GM19468 (cell line): ENCODE data around the gene SMPD3.

ENCODE experiments used
- ATAC-seq: cut with Tn5 transposase; IDR thresholded peaks from one replicate; pipeline ENCODE4 v1.9.1; 2021; ENCODE audit warnings: mild to moderate bottlenecking, moderate library complexity, moderate number of reproducible peaks; ENCODE audit not compliant: unreplicated experiment; ENCODE audit errors: extremely low read depth

Gene SMPD3

GRCh38 chr16:68473358-68474070 lies 25.2 kb upstream of the SMPD3 start:
- ATAC-seq: no peak

GRCh38 chr16:68472581-68472980 lies 24.3 kb upstream of the SMPD3 start:
- no peak for ATAC-seq

GRCh38 chr16:68470461-68471150 lies 22.3 kb upstream of the SMPD3 start:
- peak; percentile 86 for ATAC-seq

- ATAC-seq: no peak
These were observed 21.6 kb upstream of the SMPD3 start for GRCh38 chr16:68469796-68470460.

- ATAC-seq: no peak
These were observed 20.5 kb upstream of the SMPD3 start for GRCh38 chr16:68468842-68469241.

DNA sequence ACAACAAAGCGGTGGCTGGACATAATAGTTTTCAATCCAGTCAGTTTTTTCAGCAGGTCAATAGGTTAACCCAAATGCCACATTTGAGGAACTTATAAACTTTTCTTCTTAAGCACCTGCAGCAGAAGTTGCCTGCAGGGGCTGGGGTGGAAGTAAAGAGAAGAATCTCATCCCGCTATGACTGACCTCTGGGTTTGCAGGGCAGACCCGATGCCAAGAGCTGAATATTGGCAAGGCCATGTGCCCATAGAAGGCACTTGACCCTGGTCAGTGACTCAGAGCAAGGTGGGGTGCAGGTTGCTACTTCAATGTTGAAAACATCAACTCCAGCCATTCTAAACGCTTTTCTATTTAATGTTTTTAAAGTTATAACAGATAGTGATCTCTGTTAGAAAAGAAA lies 17.9 kb upstream of the SMPD3 start:
- ATAC-seq: no peak

DNA sequence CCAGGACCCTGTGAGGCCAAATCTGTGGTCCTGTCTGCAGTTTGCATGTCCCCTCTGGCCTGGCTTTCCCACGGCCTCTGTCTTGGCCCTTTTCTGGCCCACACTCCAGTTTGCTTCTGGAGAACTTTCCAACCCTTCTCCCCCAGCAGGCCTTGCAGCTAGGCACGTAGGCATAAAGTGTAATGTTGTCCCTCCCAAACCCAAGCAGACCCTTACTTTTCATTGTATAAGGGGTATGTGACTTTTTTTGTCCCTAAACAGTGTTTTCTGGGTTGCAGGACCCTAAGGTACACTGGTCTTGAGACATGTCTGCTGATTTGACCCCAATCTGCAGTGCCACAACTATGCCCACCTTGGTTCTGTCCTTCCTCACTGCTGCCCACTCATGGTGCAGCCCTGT lies 15.6 kb upstream of the SMPD3 start:
- ATAC-seq: no peak

DNA sequence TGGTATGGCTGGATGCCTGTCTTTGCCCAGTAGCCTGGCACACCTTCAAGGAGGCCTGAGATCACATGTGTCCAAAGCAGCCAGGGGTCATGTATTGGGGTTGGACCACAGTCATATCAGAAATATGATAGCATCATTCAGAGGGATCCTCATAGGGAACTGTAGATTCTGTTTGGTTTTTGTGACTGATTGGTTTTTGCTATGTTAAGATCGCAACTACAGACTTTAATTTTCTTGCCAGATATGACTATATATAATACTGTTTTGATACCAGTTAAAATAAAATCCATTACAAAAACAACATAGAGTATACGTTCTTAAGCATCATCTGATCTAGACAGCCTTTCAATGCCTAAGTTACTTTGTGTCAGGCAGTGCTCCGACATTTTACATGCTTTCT lies 11.8 kb upstream of the SMPD3 start:
- no peak for ATAC-seq

DNA sequence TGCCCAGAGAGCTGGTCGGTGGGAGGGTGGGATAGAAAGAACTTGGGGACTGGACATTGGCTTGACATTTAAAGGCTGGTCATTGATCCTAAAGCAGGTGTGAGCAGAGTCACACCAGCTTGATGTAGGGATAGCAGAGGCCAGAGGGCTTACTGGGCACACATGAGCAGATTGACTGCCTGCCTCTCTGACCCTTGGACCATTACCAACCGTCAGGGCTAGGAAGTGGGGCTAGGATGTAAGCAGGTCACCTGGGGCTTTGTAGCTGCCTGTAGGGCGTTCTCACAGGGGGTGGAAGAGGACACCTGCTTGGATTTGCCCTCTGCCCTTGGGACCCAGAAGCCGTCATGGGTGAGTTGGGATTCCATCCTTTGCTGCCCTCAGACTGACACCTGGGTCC lies 11.1 kb upstream of the SMPD3 start:
- no peak for ATAC-seq

DNA sequence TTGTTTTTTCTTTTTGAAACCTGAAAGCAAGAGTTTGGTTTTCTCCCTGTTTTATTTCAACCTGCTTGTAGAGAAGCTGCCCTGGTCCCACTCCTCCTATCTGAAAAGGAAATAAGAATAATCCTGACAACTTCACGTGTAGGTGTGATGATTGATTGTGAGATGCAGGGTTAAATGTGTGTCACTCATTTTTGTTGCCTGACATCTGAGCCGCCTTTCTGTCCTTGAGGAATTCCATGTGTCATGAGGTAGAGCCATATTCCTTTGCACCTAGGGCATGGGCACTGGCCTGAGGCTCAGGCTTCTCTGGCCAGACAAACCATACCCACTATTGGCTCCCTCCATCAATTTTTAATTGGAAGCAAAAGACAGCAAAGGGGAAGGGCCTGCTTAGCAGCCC lies 10.2 kb upstream of the SMPD3 start:
- ATAC-seq: no peak

DNA sequence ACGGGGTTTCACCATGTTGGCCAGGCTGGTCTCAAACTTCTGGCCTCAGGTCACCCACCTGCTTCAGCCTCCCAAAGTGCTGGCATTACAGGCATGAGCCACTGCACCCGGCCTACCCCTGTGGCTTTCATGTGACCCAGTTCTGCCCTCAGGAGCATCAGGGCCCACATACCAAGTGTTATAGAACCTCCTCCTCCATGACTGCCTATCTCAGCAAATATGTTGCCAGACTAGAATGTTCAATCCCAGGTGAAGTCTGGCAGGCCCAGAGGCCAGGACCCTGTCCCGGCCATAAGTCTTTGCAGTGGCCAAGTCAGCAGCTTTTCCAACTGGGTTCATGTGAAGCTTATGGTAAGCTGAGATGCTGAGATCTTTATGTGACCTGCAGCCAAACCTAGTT lies 9.8 kb upstream of the SMPD3 start:
- ATAC-seq: no peak

GRCh38 chr16:68455631-68456030 lies 7.3 kb upstream of the SMPD3 start:
- no peak for ATAC-seq

DNA sequence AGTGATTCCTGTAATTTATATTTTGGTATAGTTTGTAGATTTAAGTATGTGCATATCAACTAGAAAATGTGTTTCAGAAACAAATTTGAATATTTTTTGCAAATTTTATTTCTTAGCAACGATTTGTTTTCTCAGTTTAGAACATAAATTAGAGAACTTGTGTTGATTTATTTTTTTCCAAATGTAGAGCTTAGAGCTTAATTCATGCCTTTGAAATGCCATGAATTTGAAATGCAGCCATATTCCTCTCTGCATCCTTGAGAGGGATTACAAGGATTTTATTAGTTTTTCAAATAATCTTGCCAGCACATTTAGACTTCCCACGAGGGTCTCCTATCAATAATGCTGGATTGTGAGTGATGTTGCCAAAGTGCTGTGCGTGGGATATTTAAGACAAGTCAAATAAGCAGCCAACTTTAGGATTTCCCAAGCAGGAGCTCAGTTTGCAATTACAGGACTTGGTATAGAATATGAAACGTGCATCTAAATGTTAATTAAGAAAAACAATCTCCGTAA lies 6.7 kb upstream of the SMPD3 start:
- ATAC-seq: no peak

- ATAC-seq: no peak
These were observed 5.5 kb upstream of the SMPD3 start for GRCh38 chr16:68453816-68454215.

DNA sequence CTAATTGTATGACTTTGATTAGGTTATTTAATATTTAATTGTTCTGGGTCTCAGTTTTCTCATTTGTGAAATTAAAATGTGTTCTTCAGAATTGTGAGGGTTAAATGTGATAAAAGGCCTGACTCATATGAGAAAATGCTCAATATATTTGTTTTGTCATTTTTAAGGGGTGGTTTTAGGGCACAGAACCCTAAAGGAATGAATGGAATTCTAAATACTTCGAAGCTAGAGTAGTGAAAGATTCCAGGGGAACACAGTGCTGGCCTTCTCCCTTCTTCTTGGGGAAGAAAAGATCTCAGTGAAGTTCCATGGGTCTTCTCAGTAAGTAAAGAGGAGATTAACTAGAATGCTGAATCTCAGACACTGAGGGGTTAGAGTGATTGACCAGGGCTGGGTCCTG lies 3.9 kb upstream of the SMPD3 start:
- ATAC-seq: no peak

GRCh38 chr16:68451676-68452075 lies 3.4 kb upstream of the SMPD3 start:
- no peak for ATAC-seq

DNA sequence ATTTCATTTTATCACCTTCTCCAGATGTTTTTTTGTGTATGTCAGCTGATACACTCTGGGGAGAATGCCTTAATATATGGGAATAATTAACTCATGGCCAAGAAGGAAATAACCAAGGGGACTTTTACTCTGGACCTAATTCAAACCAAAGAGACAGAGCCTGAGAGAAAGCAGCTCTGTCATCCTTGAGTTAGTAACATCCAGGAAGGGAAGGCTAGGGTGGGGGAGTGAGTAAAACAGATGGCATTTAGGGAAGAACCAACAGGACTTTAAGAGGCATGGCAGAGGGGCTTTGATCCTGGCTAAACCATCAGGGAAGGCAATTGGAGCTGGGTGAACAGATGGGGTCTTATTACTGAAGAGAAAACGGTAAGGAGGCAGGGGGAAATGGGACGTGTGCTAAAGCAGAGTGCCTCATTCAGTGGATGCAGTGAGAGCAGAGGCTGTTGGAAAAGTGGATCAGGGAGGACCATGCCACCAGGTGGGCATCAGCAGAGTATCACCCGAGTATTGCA lies 2.5 kb upstream of the SMPD3 start:
- no peak for ATAC-seq

- no peak for ATAC-seq
These were observed 502 bp downstream of the SMPD3 start for GRCh38 chr16:68447653-68448359.

DNA sequence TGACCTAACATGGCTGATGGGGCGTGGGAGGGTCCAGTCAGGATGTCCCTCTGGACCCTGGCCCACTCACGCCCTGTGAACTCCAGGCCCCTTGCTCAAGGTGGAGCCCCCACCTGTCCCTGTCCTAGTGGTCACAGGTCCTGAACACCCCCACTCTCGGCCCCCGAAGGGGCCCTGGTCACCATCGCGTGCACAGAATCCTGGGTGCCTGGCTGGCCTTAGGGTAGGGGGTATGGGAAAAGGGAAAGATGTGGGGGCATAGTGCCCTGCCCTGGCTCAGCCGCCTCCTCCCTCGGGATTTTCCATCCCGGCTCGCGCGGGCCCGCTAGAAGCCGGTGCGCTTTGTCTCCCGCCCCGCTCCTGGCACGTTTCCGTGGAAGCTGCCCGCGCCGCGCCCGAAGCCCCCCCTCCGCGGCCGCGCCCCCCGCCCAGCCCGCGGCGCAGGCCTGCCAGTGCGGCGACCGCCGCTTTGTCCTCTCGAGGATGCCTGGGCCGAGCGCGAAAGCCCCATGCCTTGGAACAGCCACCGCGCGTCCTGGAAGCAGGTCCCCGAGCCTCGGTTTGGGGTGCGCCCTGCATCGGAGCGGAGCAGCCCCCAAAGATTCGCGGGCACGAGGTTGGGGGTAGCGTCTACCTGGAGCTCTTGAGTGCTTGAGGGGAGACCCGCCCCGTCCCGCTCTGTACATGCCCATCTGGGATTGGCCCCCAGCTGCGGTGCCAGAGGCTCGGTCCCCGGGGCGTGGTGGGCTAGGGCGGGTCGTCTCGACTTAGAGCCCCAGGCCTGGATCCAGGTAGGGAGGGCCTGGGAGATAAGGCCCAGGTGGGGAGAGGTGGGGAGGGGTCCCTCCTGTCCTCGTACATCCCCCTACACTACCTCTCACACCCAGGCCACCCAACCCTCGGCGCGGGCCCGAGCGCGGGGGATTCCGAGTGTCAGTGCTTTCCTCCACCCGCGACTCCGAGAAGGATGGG lies 1.3 kb downstream of the SMPD3 start:
- no peak for ATAC-seq
